Activated CD8-positive, alpha-beta memory T cell treated with anti-CD3 and anti-CD28 coated beads, Interleukin-2, amount 10 ng/mL, durations not matched to agents 7 days and 5 days (primary cell): ENCODE measurements around the gene RAD18. TPM values are rescaled to one million over a fixed set of nuclear protein-coding genes. Genes with fewer than 3 reads are reported as not detected.

Experiments used
- ATAC-seq: fragments of 150-1000 bp; cut with Tn5 transposase; one replicate; pipeline ENCODE4 v1.10.0; 2021; ENCODE audit warnings: moderate library complexity
- CTCF ChIA-PET: fragments of 350-600 bp; sonication (Branson Sonifier 250); formaldehyde crosslinking; loops from one replicate; lab custom pipeline; 2021; ENCODE audit warnings: antibody characterized with exemption; lab: Charles Lee
- DNase-seq: peaks from one replicate; pipeline ENCODE4 v3.0.0-alpha.2; 2020
- H3K27ac Mint-ChIP-seq: one replicate; pipeline ENCODE4 v1.8.0; 2021; ENCODE audit warnings: mild to moderate bottlenecking, mixed read lengths
- H3K27me3 Mint-ChIP-seq: one replicate; pipeline ENCODE4 v1.8.0; 2021; ENCODE audit warnings: mixed read lengths
- H3K36me3 Mint-ChIP-seq: one replicate; pipeline ENCODE4 v1.8.0; 2021; ENCODE audit warnings: mild to moderate bottlenecking, mixed read lengths
- H3K4me1 Mint-ChIP-seq: one replicate; pipeline ENCODE4 v1.8.0; 2021; ENCODE audit warnings: mixed read lengths
- H3K4me3 Mint-ChIP-seq: one replicate; pipeline ENCODE4 v1.8.0; 2021; ENCODE audit warnings: mild to moderate bottlenecking, moderate library complexity, mixed read lengths
- H3K9me3 Mint-ChIP-seq: one replicate; pipeline ENCODE4 v1.8.0; 2022; ENCODE audit warnings: low read depth, mixed read lengths
- total RNA-seq, 2 experiments: library from RNA; stranded (reverse); gene quantifications; one replicate each; pipeline ENCODE4 v1.2.3, GENCODE V29; 2021

RAD18 gene
- total RNA-seq, 2 experiments from 2014 or later, result 35.4 to 37.6 TPM

- CTCF ChIA-PET, result no interaction called here
- Mint-ChIP-seq H3K27ac (no peak overlapping the region), H3K9me3 (no peaks in the 10 kb centered on the region), H3K36me3 (peaks cover 23% of the 10 kb centered on the region), H3K4me1 (no peaks in the 10 kb centered on the region), H3K27me3 (no peaks in the 10 kb centered on the region), H3K4me3 (no peak overlapping the region)
- no peak for DNase-seq
- no peak for ATAC-seq
Measured at GRCh38 chr3:8895829-8896228, 67.4 kb downstream of the RAD18 start.

- peaks cover 27% of the 10 kb centered on the region for H3K36me3 Mint-ChIP-seq
- H3K27ac Mint-ChIP-seq, result no peak overlapping the region
- DNase-seq, result no peak
- no peak overlapping the region for H3K4me3 Mint-ChIP-seq
- no peaks in the 10 kb centered on the region for H3K9me3 Mint-ChIP-seq
- ATAC-seq, result no peak
- no peaks in the 10 kb centered on the region for H3K27me3 Mint-ChIP-seq
- CTCF ChIA-PET, result interaction anchor here (0.9 kb wide), 1 partner anchor 10 kb away, joined by 3 read pairs; no protein-coding TSS in a partner anchor
- H3K4me1 Mint-ChIP-seq, result no peaks in the 10 kb centered on the region
Measured at GRCh38 chr3:8893001-8893400, 70.3 kb downstream of the RAD18 start.

- H3K4me3 Mint-ChIP-seq, result no peak overlapping the region
- CTCF ChIA-PET, result interaction anchor here (1.3 kb wide), 1 partner anchor 612 kb away, joined by 3 read pairs; no protein-coding TSS in a partner anchor
Measured at GRCh38 chr3:8891774-8892173, 71.5 kb downstream of the RAD18 start.

GRCh38 chr3:8891303-8891702 is 72.0 kb downstream of the RAD18 start:
- H3K27me3 Mint-ChIP-seq, result no peaks in the 10 kb centered on the region
- DNase-seq, result no peak
- ATAC-seq, result no peak
- H3K4me3 Mint-ChIP-seq, result no peak overlapping the region
- H3K4me1 Mint-ChIP-seq, result no peaks in the 10 kb centered on the region
- CTCF ChIA-PET, result interaction anchor here (0.6 to 1.3 kb wide), 2 partner anchors 201 to 612 kb away, joined by 3 read pairs; no protein-coding TSS in a partner anchor
- H3K36me3 Mint-ChIP-seq, result peaks cover 31% of the 10 kb centered on the region
- H3K27ac Mint-ChIP-seq, result no peak overlapping the region
- no peaks in the 10 kb centered on the region for H3K9me3 Mint-ChIP-seq

More at GRCh38 chr3:8891774-8892173, 71.5 kb downstream of the RAD18 start:
- DNase-seq, result no peak
- no peak for ATAC-seq
- Mint-ChIP-seq H3K27ac (no peak overlapping the region), H3K4me1 (no peaks in the 10 kb centered on the region), H3K27me3 (no peaks in the 10 kb centered on the region), H3K36me3 (peaks cover 31% of the 10 kb centered on the region), H3K9me3 (no peaks in the 10 kb centered on the region)

GRCh38 chr3:8888301-8888915 is 74.9 kb downstream of the RAD18 start:
- Mint-ChIP-seq H3K4me3 (no peak overlapping the region), H3K9me3 (no peaks in the 10 kb centered on the region), H3K4me1 (no peaks in the 10 kb centered on the region), H3K27me3 (no peaks in the 10 kb centered on the region), H3K36me3 (peaks cover 38% of the 10 kb centered on the region), H3K27ac (no peak overlapping the region)
- ATAC-seq, result no peak
- DNase-seq, result no peak
- CTCF ChIA-PET, result no interaction called here

GRCh38 chr3:8887435-8888300 is 75.6 kb downstream of the RAD18 start:
- no peak overlapping the region for H3K27ac Mint-ChIP-seq
- no peaks in the 10 kb centered on the region for H3K9me3 Mint-ChIP-seq
- no peaks in the 10 kb centered on the region for H3K27me3 Mint-ChIP-seq
- H3K4me3 Mint-ChIP-seq, result no peak overlapping the region
- no peak for ATAC-seq
- peaks cover 43% of the 10 kb centered on the region for H3K36me3 Mint-ChIP-seq
- CTCF ChIA-PET, result interaction anchor here (2.1 kb wide), 1 partner anchor 11 kb away, joined by 5 read pairs; no protein-coding TSS in a partner anchor
- no peaks in the 10 kb centered on the region for H3K4me1 Mint-ChIP-seq
- DNase-seq, result no peak

- Mint-ChIP-seq H3K27me3 (no peaks in the 10 kb centered on the region), H3K27ac (no peak overlapping the region), H3K36me3 (peaks cover 47% of the 10 kb centered on the region), H3K4me3 (no peak overlapping the region), H3K9me3 (no peaks in the 10 kb centered on the region), H3K4me1 (no peaks in the 10 kb centered on the region)
- CTCF ChIA-PET, result interaction anchor here (2.1 kb wide), 1 partner anchor 12 kb away, joined by 5 read pairs; no protein-coding TSS in a partner anchor
- ATAC-seq (no peak), DNase-seq (no peak)
Measured at GRCh38 chr3:8886546-8886945, 76.7 kb downstream of the RAD18 start.

- Mint-ChIP-seq H3K4me1 (no peaks in the 10 kb centered on the region), H3K36me3 (peaks cover 53% of the 10 kb centered on the region), H3K4me3 (no peak overlapping the region), H3K27me3 (no peaks in the 10 kb centered on the region), H3K27ac (no peak overlapping the region), H3K9me3 (no peaks in the 10 kb centered on the region)
- CTCF ChIA-PET, result interaction anchor here (2.1 kb wide), 1 partner anchor 12 kb away, joined by 5 read pairs; no protein-coding TSS in a partner anchor
- ATAC-seq (no peak), DNase-seq (no peak)
Measured at GRCh38 chr3:8885536-8886316, 77.5 kb downstream of the RAD18 start.

DNA sequence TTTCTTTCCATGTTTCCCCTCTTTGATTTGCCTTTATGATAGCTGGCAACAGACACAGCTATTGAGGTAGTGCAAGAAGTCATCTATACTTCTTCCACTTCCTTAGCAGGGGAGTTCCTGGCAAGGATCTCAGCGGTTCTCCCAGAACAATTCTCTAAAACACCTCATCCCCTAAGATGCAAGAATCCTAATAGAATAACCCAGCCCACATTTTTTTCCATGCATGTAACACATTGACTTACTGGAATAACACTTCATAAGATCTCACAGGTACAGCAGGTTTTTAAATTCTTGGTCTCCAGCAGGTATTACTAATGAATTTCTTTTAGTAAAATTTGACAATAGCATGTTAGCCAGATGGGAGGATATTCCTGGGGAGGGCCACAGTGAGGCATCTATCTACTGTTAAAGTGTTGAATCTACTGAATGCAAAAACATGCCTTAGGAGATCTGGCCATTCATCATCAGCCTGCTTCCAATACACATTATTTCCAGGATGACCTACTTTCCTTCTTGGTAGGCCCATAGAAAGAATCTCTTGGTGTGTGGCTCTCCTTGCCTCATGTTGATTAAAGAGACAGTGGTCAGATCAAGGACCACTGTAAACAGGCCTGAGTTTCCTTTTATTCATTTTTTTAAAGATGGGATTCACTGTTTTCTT is 78.5 kb downstream of the RAD18 start:
- Mint-ChIP-seq H3K4me1 (no peaks in the 10 kb centered on the region), H3K36me3 (peaks cover 57% of the 10 kb centered on the region), H3K27me3 (no peaks in the 10 kb centered on the region), H3K4me3 (no peak overlapping the region), H3K27ac (no peak overlapping the region), H3K9me3 (no peaks in the 10 kb centered on the region)
- CTCF ChIA-PET, result no interaction called here
- ATAC-seq, result no peak
- DNase-seq, result no peak

GRCh38 chr3:8882642-8883041 is 80.6 kb downstream of the RAD18 start:
- CTCF ChIA-PET, result no interaction called here
- Mint-ChIP-seq H3K27ac (no peak overlapping the region), H3K27me3 (no peaks in the 10 kb centered on the region), H3K4me3 (no peak overlapping the region), H3K9me3 (no peaks in the 10 kb centered on the region), H3K4me1 (no peaks in the 10 kb centered on the region), H3K36me3 (peaks cover 51% of the 10 kb centered on the region)
- ATAC-seq (no peak), DNase-seq (no peak)

GRCh38 chr3:8882171-8882593 is 81.1 kb downstream of the RAD18 start:
- Mint-ChIP-seq H3K4me1 (no peaks in the 10 kb centered on the region), H3K27ac (no peak overlapping the region), H3K4me3 (no peak overlapping the region), H3K36me3 (peaks cover 52% of the 10 kb centered on the region), H3K9me3 (no peaks in the 10 kb centered on the region), H3K27me3 (no peaks in the 10 kb centered on the region)
- CTCF ChIA-PET, result no interaction called here
- DNase-seq, result no peak
- ATAC-seq, result no peak

DNA sequence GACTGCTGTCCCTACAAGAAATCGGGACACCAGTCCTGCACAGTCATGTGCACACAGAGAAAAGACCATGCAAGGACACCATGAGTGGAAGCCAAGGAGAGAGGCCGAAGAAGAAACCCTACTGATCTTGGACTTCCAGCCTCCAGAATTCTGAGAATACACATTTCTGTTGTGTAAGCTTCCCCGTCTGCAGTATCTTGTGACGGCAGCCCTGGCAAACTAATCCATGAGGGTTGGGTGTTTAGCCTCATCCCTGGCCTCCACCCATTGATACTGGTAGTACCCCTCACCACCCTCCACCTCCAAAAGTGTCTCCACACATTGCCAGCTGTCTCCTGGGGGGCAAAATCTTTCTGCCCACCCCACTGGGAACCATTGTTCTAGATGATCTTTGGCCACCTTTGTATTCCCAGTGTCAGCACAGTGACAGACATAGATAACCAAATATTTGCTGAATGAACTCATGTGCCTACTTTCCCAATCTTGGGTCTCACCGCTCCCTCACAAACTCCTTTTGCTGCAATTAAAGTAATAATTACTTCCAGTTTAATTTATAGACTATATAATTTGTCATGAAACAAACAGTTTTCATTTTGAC is 83.8 kb downstream of the RAD18 start:
- ATAC-seq, result no peak
- peaks cover 45% of the 10 kb centered on the region for H3K36me3 Mint-ChIP-seq

More for the DNA sequence above, 83.8 kb downstream of the RAD18 start:
- Mint-ChIP-seq H3K9me3 (no peaks in the 10 kb centered on the region), H3K27me3 (no peaks in the 10 kb centered on the region), H3K27ac (no peak overlapping the region), H3K4me1 (no peaks in the 10 kb centered on the region), H3K4me3 (no peak overlapping the region)
- no peak for DNase-seq
- CTCF ChIA-PET, result no interaction called here
